ENCODE measurements around the gene HLA-DOA. TPM values are rescaled to one million over a fixed set of nuclear protein-coding genes. Genes with fewer than 3 reads are reported as not detected.

The HLA-DOA gene
- total RNA-seq, 1 donor from 2014 or later, result not detected

- H3K27me3 ChIP-seq (ENCODE audit: control insufficient read depth, insufficient read depth, low read length), result no peaks in the 10 kb centered on the region
- no peaks in the 10 kb centered on the region for H3K36me3 ChIP-seq (ENCODE audit: control insufficient read depth, insufficient read depth, low read length)
- DNase-seq (ENCODE audit: low read depth) (no peak), FAIRE-seq (peak; percentile 52)
- H3K4me3 ChIP-seq (ENCODE audit: low read depth, low read length), result no peak overlapping the region
- TF ChIP-seq CTCF (IDR thresholded peaks at IDR 0.05; ENCODE audit: insufficient read depth, low read length, severe bottlenecking), result no peak
These were observed 10.0 kb upstream of the HLA-DOA start for GRCh38 chr6:33019372-33019771.

GRCh38 chr6:33018904-33019303 lies 9.5 kb upstream of the HLA-DOA start:
- Histone ChIP-seq H3K27me3 (ENCODE audit: control insufficient read depth, insufficient read depth, low read length) (peaks cover under 1% of the 10 kb centered on the region), H3K4me3 (ENCODE audit: low read depth, low read length) (peak overlapping the region; percentile 6), H3K36me3 (ENCODE audit: control insufficient read depth, insufficient read depth, low read length) (no peaks in the 10 kb centered on the region)
- no peak for TF ChIP-seq CTCF (IDR thresholded peaks at IDR 0.05; ENCODE audit: insufficient read depth, low read length, severe bottlenecking)
- peak; percentile 21 for DNase-seq (ENCODE audit: low read depth)
- no peak for FAIRE-seq

GRCh38 chr6:33018418-33018817 lies 9.0 kb upstream of the HLA-DOA start:
- DNase-seq (ENCODE audit: low read depth) (no peak), FAIRE-seq (no peak)
- no peak for TF ChIP-seq CTCF (IDR thresholded peaks at IDR 0.05; ENCODE audit: insufficient read depth, low read length, severe bottlenecking)
- peaks cover 5% of the 10 kb centered on the region for H3K27me3 ChIP-seq (ENCODE audit: control insufficient read depth, insufficient read depth, low read length)
- no peaks in the 10 kb centered on the region for H3K36me3 ChIP-seq (ENCODE audit: control insufficient read depth, insufficient read depth, low read length)
- H3K4me3 ChIP-seq (ENCODE audit: low read depth, low read length), result no peak overlapping the region

- no peak for TF ChIP-seq CTCF (IDR thresholded peaks at IDR 0.05; ENCODE audit: insufficient read depth, low read length, severe bottlenecking)
- Histone ChIP-seq H3K4me3 (ENCODE audit: low read depth, low read length) (no peak overlapping the region), H3K36me3 (ENCODE audit: control insufficient read depth, insufficient read depth, low read length) (no peaks in the 10 kb centered on the region), H3K27me3 (ENCODE audit: control insufficient read depth, insufficient read depth, low read length) (peaks cover 5% of the 10 kb centered on the region)
- no peak for FAIRE-seq
- no peak for DNase-seq (ENCODE audit: low read depth)
These were observed 8.4 kb upstream of the HLA-DOA start for GRCh38 chr6:33017694-33018353.

- Histone ChIP-seq H3K36me3 (ENCODE audit: control insufficient read depth, insufficient read depth, low read length) (no peaks in the 10 kb centered on the region), H3K4me3 (ENCODE audit: low read depth, low read length) (no peak overlapping the region), H3K27me3 (ENCODE audit: control insufficient read depth, insufficient read depth, low read length) (peaks cover 5% of the 10 kb centered on the region)
- DNase-seq (ENCODE audit: low read depth) (no peak), FAIRE-seq (no peak)
- TF ChIP-seq CTCF (IDR thresholded peaks at IDR 0.05; ENCODE audit: insufficient read depth, low read length, severe bottlenecking), result no peak
These were observed 7.6 kb upstream of the HLA-DOA start for GRCh38 chr6:33017018-33017417.

- DNase-seq (ENCODE audit: low read depth), result no peak
- H3K4me3 ChIP-seq (ENCODE audit: low read depth, low read length), result no peak overlapping the region
- no peak for TF ChIP-seq CTCF (IDR thresholded peaks at IDR 0.05; ENCODE audit: insufficient read depth, low read length, severe bottlenecking)
- no peaks in the 10 kb centered on the region for H3K36me3 ChIP-seq (ENCODE audit: control insufficient read depth, insufficient read depth, low read length)
- FAIRE-seq, result no peak
- peaks cover 5% of the 10 kb centered on the region for H3K27me3 ChIP-seq (ENCODE audit: control insufficient read depth, insufficient read depth, low read length)
These were observed 6.4 kb upstream of the HLA-DOA start for GRCh38 chr6:33015798-33016197.

Data from bronchial epithelial cell (primary cell).